Measurements from ENCODE around the gene ST6GALNAC2.
A peak's percentile ranks its signal among the peaks of the same experiment; 100 is the strongest.

Gene ST6GALNAC2

DNA sequence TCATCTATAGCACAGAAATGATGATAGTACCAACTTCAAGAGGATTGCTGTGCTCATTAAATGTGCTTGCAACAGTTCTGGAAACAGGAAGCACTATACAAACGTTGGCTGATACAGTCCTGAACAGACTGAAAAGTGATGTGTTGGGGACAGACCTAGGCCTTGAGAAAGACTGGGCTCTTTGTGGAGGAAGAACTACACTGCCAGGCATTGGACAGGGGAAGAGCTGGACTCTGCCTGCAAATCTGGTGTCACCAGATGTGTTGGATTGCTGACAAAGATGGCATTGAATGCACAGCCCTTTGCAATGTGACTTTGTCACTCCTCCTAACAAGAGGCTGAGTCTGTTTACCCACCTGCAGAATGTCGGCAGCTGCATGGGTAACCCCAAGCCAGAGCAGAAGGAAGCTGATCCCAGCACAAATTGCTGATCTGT lies 12.4 kb upstream of the ST6GALNAC2 start:
- DNase-seq, result no peak

- no peak for DNase-seq
Observed at GRCh38 chr17:76597156-76598003, 11.7 kb upstream of the ST6GALNAC2 start.

- no peak for DNase-seq
Observed at GRCh38 chr17:76594690-76595089, 9.0 kb upstream of the ST6GALNAC2 start.

DNA sequence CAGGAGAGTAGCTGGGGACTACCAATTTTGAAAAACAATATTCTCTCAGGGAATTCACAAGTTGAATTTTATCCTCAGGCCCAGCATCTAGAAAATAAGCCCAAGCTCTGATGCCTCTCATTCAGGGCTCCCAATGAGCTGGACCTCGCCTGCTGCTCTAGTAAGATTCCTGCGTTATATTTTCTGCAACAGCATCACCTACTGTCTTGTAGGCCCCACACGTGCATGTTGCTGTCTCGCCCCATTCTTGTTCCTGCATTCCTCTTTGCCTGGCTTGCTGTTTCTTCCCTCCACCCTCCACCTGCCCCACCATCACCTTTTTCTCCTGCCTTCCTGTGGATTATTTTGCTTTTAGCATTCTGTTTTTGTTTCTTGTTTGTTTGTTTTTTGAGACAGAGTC lies 8.3 kb upstream of the ST6GALNAC2 start:
- no peak for DNase-seq

DNA sequence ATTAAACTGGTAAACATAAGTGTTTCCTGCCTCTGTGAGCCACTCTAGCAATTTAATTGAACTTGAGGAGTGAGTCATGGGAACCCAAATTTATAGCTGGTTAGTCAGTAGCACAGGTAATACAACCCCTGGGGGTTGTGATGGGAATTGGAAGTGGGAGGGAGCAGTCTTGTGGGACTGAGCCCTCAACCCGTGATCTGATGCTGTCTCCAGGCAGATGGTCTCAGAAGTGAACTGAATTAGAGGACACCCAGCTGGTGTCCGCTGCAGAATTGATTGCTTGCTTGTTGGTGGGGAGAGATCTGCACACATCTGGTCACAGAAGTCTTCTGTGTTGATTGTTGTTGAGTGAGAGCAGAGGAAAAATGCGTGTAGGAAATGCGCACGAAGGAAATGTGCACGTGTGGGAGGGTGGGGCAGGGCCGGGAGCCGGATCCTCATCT lies 7.7 kb upstream of the ST6GALNAC2 start:
- no peak for DNase-seq

- no peak for DNase-seq
Observed at GRCh38 chr17:76588182-76588581, 2.5 kb upstream of the ST6GALNAC2 start.

GRCh38 chr17:76586741-76587487 lies 1.3 kb upstream of the ST6GALNAC2 start:
- DNase-seq, result peak; percentile 51

GRCh38 chr17:76585033-76585648 lies 519 bp downstream of the ST6GALNAC2 start:
- no peak for DNase-seq

DNA sequence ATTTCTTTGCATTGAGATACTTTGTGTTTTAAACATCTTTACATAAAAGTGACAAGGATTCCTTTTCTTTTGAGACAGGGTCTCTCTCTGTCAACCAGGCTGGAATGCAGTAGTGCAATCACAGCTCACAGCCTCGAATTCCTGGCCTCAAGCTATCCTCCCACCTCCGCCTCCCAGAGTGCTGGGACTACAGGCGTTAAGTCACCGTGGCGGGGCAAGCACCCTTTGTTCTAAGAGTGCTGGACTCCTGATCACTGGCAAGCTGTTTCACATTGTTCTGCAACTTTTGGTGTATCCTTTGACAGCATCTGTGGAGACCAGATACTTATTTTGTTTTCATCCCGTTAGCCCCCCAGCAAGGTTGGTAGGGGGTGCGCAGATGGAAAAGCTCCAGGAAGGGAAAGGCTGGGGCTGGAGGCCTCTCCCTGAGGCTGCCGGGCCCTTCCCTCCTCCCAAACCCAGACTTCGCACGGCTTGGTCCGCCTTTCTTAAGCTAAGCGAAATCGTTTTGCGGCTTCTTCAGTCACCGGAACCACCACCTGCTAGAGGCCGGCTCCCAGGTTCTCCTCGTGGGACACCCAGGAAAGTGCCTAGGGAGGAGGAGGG lies 1.1 kb downstream of the ST6GALNAC2 start:
- no peak for DNase-seq

GRCh38 chr17:76582660-76583059 lies 3.0 kb downstream of the ST6GALNAC2 start:
- DNase-seq, result no peak

- DNase-seq, result no peak
Observed at GRCh38 chr17:76581515-76581914, 4.1 kb downstream of the ST6GALNAC2 start.

DNA sequence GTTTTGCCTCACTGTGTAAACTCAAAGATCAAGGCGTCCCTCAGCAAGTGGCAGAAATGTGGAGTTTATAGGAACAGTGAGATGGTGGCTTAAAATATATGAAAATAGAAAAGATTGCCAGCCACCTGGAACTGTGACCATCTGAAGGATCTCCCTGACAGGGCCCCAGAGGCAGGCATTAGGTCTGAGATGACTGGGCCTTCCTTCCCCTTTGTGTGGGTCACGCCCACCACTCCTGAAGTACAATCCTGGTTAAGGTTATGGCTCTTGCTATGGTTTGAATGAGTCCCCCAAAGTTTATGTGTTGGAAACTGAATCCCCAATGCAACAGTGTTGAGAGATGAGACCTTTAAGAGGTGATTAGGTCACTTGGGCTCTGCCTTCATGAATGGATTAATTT lies 6.4 kb downstream of the ST6GALNAC2 start:
- no peak for DNase-seq

GRCh38 chr17:76578376-76578775 lies 7.3 kb downstream of the ST6GALNAC2 start:
- DNase-seq, result no peak

DNA sequence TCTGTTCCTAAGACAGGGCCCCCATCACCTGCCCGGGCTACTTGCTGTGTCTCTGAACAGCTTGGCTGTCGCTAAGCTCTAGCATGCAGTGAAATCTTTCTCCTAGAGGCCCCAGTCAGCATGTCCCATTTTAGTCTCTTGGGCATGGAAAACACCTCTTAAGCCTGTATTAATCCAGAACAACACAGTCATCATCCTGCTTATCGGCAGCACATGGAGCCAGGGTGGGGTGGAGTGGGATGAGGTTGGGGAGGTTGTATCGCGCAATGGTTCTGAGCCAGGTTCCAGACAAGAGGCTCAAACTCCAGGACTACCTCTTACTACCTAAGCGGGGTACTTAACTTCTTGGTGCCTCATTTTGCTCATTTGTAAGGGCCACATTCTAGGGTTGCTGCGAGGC lies 7.8 kb downstream of the ST6GALNAC2 start:
- DNase-seq, result no peak

DNA sequence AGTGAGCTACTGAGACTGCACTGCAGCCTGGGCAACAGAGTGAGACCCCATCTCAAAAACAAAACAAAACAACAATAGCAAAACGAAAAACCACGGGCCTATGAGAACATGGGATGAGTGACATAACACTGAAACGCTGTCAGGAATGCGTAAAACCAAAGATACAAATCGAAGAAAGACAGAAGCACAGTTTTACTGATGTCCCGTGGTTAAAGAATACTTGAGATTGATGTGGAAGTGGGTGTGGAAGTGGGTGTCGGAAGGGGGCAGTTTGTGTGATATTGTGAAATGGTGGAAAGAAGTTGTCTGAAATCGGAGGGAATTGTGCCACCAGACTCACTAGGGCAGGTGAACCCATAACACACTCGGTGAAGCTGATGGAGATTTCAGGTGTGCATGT lies 9.5 kb downstream of the ST6GALNAC2 start:
- no peak for DNase-seq

- DNase-seq, result no peak
Observed at GRCh38 chr17:76575570-76575969, 10.1 kb downstream of the ST6GALNAC2 start.

GRCh38 chr17:76574166-76574565 lies 11.5 kb downstream of the ST6GALNAC2 start:
- no peak for DNase-seq

- no peak for DNase-seq
Observed at GRCh38 chr17:76573096-76573495, 12.6 kb downstream of the ST6GALNAC2 start.

GRCh38 chr17:76572201-76572910 lies 13.3 kb downstream of the ST6GALNAC2 start:
- no peak for DNase-seq

DNA sequence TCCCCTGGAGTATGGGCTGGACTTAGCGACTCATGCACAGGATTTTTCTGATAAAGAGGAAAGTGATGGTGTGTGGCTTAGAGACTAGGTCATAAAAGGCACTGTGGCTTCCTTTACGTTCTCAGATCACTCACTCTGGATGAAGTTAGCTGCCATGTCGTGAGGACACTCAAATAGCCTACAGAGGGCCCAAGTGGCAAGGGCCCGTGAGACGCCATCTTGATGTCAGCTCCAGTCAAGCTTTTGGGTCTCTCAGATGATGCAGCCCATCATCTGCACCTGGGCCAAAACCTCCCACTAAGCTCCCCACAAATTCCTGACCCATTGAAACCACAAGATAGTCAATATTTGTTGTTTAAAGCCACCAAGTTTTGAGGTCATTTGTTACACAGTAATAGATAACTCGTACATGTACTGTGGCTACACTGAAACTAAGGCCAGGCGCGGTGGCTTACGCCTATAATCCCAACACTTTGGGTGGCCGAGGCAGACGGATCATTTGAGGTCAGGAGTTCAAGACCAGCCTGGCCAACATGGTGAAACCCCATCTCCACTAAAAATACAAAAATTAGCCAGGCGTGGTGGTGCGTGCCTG lies 14.7 kb downstream of the ST6GALNAC2 start:
- DNase-seq, result no peak

DNA sequence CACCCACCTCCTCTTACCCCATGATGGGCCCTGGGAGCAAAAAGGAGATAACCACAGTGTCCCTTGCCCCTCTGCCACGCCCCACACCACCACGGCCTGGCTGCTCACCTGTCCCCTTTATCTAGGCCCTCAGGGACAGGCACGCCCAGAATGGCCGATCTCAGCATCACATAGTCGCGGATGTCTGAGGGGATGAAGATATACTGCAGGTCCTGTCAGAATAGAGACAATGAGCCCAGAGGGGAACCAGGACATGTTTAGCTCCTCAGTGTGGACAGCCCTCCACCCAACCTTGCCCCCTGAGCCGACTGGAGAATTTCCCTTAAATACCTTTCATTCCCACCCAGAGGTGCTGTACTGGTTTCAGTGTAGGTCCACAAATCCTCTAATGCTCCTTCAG lies 15.2 kb downstream of the ST6GALNAC2 start:
- no peak for DNase-seq

GRCh38 chr17:76569607-76570279 lies 15.9 kb downstream of the ST6GALNAC2 start:
- DNase-seq, result no peak
